HG03520 (cell line): ENCODE measurements around the gene RAP1GAP.

Source experiments
- ATAC-seq: cut with Tn5 transposase; IDR thresholded peaks from one replicate; pipeline ENCODE4 v1.9.1; 2021; ENCODE audit warnings: mild to moderate bottlenecking, moderate library complexity; ENCODE audit not compliant: unreplicated experiment

The RAP1GAP gene

GRCh38 chr1:21669258-21670058, at the start of gene RAP1GAP:
TSS of gene RAP1GAP (minus strand) at chr1:21669357. CDS start at chr1:21620032, 49,325 bp downstream.
- ATAC-seq, result no peak

DNA sequence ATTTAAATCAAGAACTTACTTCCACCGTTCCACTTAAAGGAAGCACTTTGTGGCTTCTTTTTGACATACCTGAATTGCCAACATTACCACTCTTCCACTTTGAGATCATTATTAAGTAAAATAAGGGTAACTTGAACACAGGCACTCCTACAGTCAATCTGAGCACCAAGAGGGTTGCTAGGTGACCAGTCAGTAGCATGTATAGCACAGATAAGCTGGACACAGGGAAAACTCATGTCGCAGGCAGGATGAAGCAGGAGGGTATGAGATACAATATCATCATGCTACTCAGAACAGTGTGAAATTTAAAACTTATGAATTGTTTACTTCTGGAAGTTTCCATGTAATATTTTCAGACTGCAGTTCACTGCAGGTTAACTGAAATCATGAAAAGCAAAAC, 47.0 kb upstream of the RAP1GAP start:
- no peak for ATAC-seq

DNA sequence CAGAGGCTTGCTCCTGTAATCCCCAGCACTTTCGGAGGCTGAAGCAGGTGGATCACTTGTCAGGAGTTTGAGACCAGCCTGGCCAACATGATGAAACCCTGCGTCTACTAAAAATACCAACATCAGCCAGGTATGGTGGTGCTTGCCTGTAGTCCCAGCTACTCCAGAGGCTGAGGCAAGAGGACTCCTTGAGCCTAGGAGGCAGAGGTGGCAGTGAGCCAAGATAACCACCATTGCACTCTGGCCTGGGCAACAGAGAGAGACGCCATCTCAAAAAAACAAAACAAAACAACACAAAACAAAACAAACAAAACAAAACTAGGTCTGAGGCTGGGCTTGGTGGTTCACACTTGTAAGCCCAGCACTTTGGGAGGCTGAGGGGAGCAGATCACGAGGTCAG, 38.7 kb upstream of the RAP1GAP start:
- ATAC-seq, result no peak

DNA sequence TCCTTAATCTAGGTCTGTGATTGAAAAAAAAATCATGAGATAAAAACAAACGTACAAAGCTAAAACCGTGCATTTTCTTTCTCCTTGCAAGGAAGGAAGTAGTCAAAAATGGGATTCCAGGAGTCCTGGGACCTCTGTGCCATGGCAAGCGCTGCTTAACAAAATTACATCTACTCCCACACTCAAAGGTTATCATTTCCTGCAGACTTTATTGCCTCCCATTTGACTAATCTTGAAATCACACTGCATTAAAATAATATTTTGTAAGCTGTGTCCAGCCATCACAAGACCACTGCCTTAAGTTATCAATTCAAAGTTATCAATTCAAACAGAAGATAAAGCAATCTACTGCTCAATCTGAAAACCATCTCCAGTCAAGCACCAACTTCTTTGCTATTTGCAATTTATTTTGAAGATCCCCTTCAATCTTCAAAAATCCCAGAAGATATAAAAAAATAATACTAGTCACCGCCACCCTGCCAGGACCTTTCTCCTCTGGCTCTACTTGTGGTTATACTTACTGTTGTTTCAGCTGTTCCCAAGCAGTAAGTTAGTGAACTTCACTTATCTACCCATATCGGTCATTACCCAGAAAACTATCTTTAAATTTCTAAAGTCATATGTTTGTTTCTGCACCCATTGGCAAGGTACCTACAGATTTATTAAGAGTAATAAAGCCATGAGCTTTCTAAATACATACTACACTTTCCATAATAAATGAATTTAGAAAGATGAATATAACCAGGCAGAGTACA, 38.1 kb upstream of the RAP1GAP start:
- ATAC-seq, result no peak

DNA sequence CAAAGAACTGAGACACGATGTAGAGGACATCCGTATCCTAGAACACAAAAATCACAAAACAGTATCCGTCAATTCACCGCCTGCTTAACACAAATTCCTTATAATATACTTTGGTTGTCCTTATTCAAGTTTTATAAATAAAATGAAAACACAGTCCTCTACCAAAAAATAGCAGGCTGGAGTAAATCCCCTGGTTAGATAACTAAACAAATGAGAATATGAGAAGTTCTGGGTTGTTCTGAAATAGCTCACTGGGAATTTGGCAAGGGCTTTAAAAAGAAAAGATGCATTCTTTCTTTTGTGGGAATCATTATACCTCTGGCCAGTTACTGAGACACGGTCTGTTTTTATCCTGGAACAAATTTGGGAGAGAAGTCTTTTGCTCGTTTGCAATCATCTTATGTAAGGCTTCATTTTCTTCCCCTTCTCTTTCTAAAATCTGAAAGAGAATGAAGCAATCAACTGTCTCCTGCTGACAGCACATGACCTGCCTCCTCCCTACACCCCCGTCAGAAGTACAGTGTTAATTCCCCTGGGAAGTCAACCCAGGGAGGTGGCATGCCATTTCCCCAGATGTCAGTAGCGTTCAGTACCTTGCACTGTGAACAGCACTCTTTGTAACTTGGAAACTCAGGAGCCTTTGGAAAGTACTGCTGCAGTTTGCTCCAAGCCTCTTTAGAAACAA, 37.1 kb upstream of the RAP1GAP start:
- no peak for ATAC-seq

GRCh38 chr1:21705303-21705980, 36.3 kb upstream of the RAP1GAP start:
- no peak for ATAC-seq

- no peak for ATAC-seq
These were observed 35.0 kb upstream of the RAP1GAP start for GRCh38 chr1:21704145-21704544.

DNA sequence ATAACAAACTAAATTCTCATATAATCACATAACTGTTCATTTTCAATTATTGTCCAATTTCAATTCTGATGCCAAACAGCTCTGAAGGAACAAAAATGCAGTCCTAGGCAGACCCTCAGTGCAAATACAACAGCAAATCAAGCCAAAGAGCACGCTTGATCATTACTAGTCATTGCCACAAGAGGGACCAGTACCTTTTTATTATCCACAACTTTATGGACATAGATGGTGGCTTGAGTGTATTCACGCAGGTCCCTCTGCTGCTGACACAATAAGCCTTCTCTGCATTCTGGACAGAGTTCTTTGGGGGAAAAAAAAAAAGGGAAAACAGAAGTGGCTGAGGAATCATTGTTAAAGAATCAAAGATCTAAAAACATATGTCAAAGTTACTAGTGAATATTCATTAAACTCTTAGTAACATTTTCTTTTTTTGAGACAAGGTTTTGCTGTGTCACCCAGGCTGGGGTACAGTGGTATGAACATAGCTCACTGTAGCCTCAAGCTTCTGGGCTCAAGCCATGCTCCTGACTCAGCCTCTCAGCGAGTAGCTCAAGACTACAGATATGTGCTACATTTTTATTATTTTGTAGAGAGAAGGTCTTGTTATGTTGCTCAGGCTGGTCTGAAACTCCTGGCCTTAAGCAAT, 34.3 kb upstream of the RAP1GAP start:
- no peak for ATAC-seq

DNA sequence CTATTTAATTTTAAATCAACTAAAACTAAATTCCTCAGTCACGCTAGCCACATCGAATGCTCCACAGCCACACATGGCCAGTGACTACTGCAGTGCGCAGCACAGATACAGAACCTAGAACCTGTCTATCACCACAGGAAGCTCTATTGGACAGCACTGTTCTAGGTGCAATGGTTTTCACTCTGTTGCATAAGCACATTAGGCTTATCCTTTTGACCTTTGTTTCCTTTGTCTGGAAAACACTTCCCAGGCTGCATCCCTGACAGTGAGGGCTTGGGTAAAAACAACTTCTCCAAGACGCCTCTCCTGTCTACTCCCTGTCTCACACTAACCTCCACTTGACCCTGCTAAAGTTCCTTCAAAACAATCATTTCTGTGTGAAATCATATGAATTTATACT, 33.6 kb upstream of the RAP1GAP start:
- ATAC-seq, result no peak

DNA sequence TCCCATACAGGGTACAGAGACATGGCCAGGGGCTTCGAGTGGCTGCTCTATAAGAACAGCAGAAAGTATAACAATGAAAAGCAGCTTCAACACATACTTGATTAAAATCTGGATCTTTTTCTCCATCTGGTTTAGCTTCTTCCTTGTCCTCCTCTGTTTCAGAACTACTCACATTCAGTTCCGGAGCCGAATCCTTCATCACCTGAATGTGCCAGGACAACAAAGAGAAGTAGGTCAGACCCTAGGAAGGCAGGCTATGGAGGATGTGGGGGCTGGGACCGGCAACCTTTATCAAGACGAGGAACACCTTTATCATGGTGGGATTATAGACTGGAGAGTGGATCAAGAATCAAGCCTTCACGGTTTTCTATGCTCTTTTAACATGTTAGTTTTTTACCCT, 32.2 kb upstream of the RAP1GAP start:
- ATAC-seq, result no peak

GRCh38 chr1:21700094-21700493, 30.9 kb upstream of the RAP1GAP start:
- no peak for ATAC-seq

GRCh38 chr1:21696931-21697330, 27.8 kb upstream of the RAP1GAP start:
- ATAC-seq, result no peak

GRCh38 chr1:21693732-21694131, 24.6 kb upstream of the RAP1GAP start:
- no peak for ATAC-seq

DNA sequence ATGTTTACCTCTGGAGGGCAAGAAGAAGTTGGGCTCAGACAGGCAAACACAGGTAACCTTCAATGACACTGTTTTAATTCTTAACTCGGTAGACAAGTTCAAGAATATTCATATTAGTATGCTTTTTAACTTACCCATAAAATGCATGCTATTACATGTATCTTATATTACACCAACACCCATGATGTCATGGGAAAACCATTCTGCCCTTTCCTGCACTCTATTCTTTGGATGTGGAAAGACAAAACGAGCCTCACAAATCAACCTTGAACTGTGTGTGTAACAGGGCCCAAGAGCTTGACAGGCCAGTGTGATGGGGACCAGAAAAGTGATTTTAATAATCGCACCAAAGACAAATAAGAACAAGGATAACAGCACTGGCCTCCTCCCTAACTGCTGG, 22.6 kb upstream of the RAP1GAP start:
- ATAC-seq, result no peak

GRCh38 chr1:21689661-21690372, 20.7 kb upstream of the RAP1GAP start:
- ATAC-seq, result no peak

DNA sequence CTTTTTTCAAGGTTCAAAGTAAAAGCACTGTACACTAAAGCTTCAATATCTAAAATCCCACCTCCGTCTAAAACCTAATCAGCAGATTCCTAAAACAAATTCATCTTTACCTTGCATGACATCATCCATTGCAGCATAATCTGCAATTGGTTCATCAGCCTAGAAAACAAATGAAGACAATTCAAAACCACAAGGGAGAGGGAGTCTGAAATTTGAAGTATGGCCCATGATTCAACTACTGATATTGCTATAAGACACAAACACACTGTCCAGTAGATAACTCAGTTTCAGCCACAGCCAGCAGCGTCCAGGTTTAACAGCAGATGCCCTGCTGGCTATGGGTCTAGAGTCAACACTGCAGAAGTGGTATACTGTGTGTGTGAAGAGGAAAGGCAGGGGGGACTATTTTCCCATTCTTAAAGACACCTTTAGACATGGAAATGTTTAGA, 17.9 kb upstream of the RAP1GAP start:
- ATAC-seq, result no peak

- no peak for ATAC-seq
These were observed 17.0 kb upstream of the RAP1GAP start for GRCh38 chr1:21685946-21686678.

DNA sequence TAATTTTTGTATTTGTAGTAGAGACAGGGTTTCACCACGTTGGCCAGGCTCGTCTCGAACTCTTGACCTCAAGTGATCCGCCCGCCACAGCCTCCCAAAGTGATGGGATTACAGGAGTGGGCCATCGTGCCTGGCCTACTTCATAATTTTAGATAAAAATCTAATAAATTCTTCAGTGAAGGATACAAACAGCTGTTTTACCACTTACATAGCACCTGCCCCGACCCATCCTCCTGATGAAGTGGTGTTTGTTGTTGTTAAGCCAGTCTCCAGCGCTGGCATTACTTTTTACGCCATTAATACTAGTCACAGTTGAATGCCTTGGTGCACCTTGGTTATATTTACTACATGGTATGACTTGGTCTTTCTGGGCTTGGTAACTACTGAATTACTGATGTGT, 12.3 kb upstream of the RAP1GAP start:
- ATAC-seq, result no peak

- no peak for ATAC-seq
These were observed 11.8 kb upstream of the RAP1GAP start for GRCh38 chr1:21680918-21681317.
